NK-92 (cell line): ENCODE measurements around the gene DGKD.

Experiments
- DNase-seq: peaks from one replicate; lab custom pipeline; 2025; ENCODE audit not compliant: unreplicated experiment; lab: John Stamatoyannopoulos, UW

DGKD gene

GRCh38 chr2:233492751-233493150, 138.5 kb downstream of the DGKD start:
- DNase-seq, result no peak

- no peak for DNase-seq
Measured at GRCh38 chr2:233495503-233496496, 141.5 kb downstream of the DGKD start.

GRCh38 chr2:233497692-233498091, 143.4 kb downstream of the DGKD start:
- no peak for DNase-seq

GRCh38 chr2:233498126-233498525, 143.8 kb downstream of the DGKD start:
- no peak for DNase-seq

GRCh38 chr2:233499928-233500327, 145.6 kb downstream of the DGKD start:
- DNase-seq, result no peak

- DNase-seq, result no peak
Measured at GRCh38 chr2:233501198-233502076, 147.1 kb downstream of the DGKD start.

- no peak for DNase-seq
Measured at GRCh38 chr2:233503481-233503880, 149.2 kb downstream of the DGKD start.

GRCh38 chr2:233503947-233504637, 149.8 kb downstream of the DGKD start:
- DNase-seq, result no peak

GRCh38 chr2:233513953-233514655, 159.8 kb downstream of the DGKD start:
- DNase-seq, result no peak

- no peak for DNase-seq
Measured at GRCh38 chr2:233519787-233520611, 165.7 kb downstream of the DGKD start.
